Brain microvascular endothelial cell (primary cell): ENCODE results near the gene ANKMY2.

Experiments
- DNase-seq: peaks from one replicate; pipeline ENCODE4 v3.0.0-alpha.2; 2020
- H3K27ac ChIP-seq: fragments of 250-450 bp; sonication (Bioruptor Pico); 2 replicates; pipeline ENCODE4 v1.5.1; 2020; ENCODE audit warnings: mild to moderate bottlenecking, moderate library complexity
- H3K27me3 ChIP-seq: fragments of 250-450 bp; sonication (Bioruptor Pico); replicated peaks from 2 replicates; pipeline ENCODE4 v1.5.1; 2020; ENCODE audit warnings: mild to moderate bottlenecking
- H3K36me3 ChIP-seq: fragments of 250-450 bp; sonication (Bioruptor Pico); replicated peaks from 2 replicates; pipeline ENCODE4 v1.5.1; 2020; ENCODE audit warnings: mild to moderate bottlenecking
- H3K4me3 ChIP-seq: 2 replicates; pipeline ENCODE4 v1.5.1; 2011; ENCODE audit warnings: low read depth, mild to moderate bottlenecking, control low read depth, low read length, moderate library complexity
- CTCF ChIP-seq: IDR thresholded peaks from 2 replicates; pipeline ENCODE4 v1.5.1; 2011; ENCODE audit warnings: low read depth, mild to moderate bottlenecking, moderate library complexity, low read length, control low read depth, inconsistent platforms; ENCODE audit errors: missing control alignments
- in situ Hi-C: cut with HindIII; loops from 2 replicates; pipeline ENCODE4 v1.10.0; 2017; ENCODE audit warnings: low sequenced_read_pairs, low pct_ligation_motif_present

ANKMY2 gene

GRCh38 chr7:16587790-16588189 lies 57.8 kb downstream of the ANKMY2 start:
- no peak for TF ChIP-seq CTCF
- Histone ChIP-seq H3K27me3 (no peaks in the 10 kb centered on the region), H3K36me3 (no peaks in the 10 kb centered on the region), H3K27ac (no peak overlapping the region), H3K4me3 (no peak overlapping the region)
- no peak for DNase-seq
- in situ Hi-C loops = no loop called here

- Histone ChIP-seq H3K36me3 (no peaks in the 10 kb centered on the region), H3K27ac (no peak overlapping the region), H3K4me3 (no peak overlapping the region), H3K27me3 (no peaks in the 10 kb centered on the region)
- DNase-seq = no peak
- no peak for TF ChIP-seq CTCF
- in situ Hi-C loops = no loop called here
Measured at GRCh38 chr7:16587129-16587528, 58.4 kb downstream of the ANKMY2 start.

DNA sequence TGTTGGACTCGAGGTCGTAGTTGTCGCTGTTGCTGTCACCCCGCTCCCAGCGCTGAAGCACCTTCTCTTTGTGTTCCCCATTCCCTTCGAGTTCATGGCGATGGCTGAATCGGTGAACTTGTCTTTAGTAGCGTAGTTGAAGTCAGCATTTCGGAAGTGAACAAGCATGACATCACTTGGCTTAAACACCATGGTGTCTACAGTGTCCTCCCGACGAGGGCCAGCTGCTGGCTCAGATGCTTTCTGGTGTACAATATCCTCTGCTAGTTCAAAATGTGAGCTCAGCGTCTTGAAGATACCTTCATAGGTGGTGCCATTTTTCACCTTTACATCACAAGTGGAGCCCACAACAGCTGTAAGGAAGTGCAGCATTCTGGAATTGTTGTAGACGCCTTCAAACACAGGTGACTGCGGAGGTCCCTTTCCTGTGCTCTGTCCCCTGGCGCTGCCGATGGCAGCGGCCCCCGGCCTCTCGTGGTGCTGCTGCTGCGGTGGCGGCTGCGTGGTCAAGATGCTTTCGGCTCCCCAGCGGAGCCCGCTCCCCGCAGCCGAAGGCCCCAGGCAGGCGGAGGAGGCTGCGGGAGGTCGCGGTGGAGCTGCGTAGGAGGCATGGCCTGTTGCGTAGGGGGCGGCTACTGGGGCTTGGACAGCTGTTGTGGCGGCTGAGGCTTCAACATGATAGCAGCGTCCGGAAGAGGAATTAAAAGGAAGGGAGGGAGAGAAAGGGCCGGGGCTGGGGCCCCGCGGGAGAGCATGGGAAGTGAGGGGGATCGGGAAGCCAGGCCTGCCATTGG lies 59.3 kb downstream of the ANKMY2 start:
- Histone ChIP-seq H3K36me3 (no peaks in the 10 kb centered on the region), H3K4me3 (no peak overlapping the region), H3K27me3 (no peaks in the 10 kb centered on the region), H3K27ac (no peak overlapping the region)
- TF ChIP-seq CTCF = no peak
- in situ Hi-C loops = no loop called here
- DNase-seq = no peak

DNA sequence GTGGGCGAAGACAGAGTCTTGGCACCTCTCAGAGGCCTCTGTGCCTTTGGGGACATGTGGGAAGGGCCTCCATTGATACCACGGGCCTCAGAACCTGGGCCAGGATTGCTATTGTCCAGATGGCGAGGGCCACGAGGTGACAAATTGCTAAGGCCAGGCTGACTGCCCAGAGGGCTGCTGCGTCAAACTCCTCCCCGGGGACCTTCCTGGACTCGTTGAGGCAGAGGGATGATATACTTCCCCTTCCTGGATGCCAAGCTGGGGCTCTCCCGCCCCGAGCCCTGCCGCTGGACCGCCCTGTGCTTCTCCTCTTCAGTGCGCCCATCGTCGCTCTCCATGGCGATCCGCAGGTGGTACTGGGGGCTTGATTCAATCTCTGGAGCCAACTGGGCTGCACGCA lies 60.0 kb downstream of the ANKMY2 start:
- no peak for DNase-seq
- Histone ChIP-seq H3K27ac (no peak overlapping the region), H3K4me3 (no peak overlapping the region), H3K27me3 (no peaks in the 10 kb centered on the region), H3K36me3 (no peaks in the 10 kb centered on the region)
- in situ Hi-C loops = no loop called here
- no peak for TF ChIP-seq CTCF

DNA sequence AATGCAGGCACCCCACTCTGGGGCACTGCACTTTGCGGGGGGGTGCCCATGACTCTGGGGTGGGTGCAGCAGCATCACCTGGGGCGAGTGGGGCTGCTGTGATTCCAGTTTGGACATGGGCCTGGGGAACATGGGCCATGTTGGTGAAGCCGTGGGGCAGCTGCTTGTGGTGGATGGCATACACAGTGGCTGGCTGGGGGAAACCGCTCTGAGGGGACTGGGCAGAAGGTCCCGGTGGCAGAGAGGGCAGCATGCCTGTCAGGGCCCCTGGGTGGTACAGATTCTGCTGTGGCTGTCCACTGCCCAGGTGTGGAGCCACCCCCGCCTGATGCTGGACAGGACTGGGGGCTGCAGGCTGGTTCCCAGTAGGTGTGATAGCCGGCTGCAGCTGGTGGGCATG lies 61.7 kb downstream of the ANKMY2 start:
- no peak overlapping the region for H3K4me3 ChIP-seq
- no peak overlapping the region for H3K27ac ChIP-seq
- no peak for TF ChIP-seq CTCF
- in situ Hi-C loops = no loop called here
- H3K36me3 ChIP-seq = no peaks in the 10 kb centered on the region
- H3K27me3 ChIP-seq = no peaks in the 10 kb centered on the region
- no peak for DNase-seq

DNA sequence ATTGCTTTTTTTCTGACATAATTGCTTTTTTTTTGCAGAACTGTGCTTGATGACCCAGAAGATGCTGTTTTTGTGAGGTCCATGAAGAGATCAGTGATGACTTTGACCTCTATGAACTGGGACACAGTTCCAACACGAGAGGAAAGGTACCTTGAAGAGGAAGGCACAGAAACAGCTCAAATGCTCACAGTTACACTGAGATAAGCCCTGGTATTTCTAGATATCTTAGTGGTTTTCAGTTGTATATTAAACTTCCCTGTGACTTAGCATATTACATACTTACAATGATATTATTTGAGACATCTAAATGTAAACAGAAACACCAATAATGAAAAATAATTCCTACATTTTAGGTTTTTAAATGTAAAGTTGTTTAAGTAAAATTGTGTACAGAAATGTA lies 64.3 kb downstream of the ANKMY2 start:
- no peak for DNase-seq
- Histone ChIP-seq H3K27me3 (no peaks in the 10 kb centered on the region), H3K36me3 (no peaks in the 10 kb centered on the region), H3K4me3 (no peak overlapping the region), H3K27ac (no peak overlapping the region)
- no peak for TF ChIP-seq CTCF
- in situ Hi-C loops = no loop called here
